Measurements from ENCODE around the gene MECP2.
"Not testable (repeated sequence)": the region's sequence is repeated elsewhere in the genome, so short reads cannot be mapped to it uniquely, and the experiment has no call there.

Gene MECP2

GRCh38 chrX:154004315-154004714 is 93.2 kb downstream of the MECP2 start:
- no peak overlapping the region for H3K27ac Mint-ChIP-seq
- no peaks in the 10 kb centered on the region for H3K9me3 Mint-ChIP-seq
- H3K27me3 Mint-ChIP-seq = no peaks in the 10 kb centered on the region
- intact Hi-C loops (cut with micrococcal nuclease) = no loop called here
- H3K4me1 Mint-ChIP-seq (ENCODE audit: low read depth) = peaks cover 45% of the 10 kb centered on the region
- H3K4me3 Mint-ChIP-seq = no peak overlapping the region
- H3K36me3 Mint-ChIP-seq (ENCODE audit: low read depth) = peaks cover 21% of the 10 kb centered on the region

GRCh38 chrX:154002215-154002719 is 95.2 kb downstream of the MECP2 start:
- intact Hi-C loops (cut with micrococcal nuclease) = no loop called here
- H3K36me3 Mint-ChIP-seq (ENCODE audit: low read depth) = peaks cover 10% of the 10 kb centered on the region
- H3K4me3 Mint-ChIP-seq = peak overlapping the region; percentile 52
- H3K9me3 Mint-ChIP-seq = no peaks in the 10 kb centered on the region
- peak overlapping the region; percentile 84 for H3K27ac Mint-ChIP-seq
- peaks cover 1% of the 10 kb centered on the region for H3K27me3 Mint-ChIP-seq
- H3K4me1 Mint-ChIP-seq (ENCODE audit: low read depth) = peaks cover 30% of the 10 kb centered on the region

DNA sequence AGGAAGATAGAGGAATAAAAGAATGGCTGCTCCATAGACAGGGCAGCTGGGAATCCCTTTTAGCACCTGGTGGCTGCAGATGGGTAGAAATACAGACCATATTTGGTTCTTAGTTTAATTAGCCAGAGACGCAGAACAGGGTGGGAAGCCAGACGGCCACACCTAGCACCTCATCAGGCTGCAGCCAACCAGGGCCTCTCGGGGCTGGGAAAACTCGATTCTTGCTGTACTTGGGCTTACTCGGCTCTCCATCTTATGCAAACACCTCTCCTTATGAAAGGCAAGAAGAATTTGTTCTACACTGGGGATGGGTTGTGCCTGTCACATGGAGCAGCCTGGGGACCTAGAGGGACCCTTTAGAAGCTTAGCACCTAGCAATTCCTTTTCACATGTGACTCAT is 97.5 kb downstream of the MECP2 start:
- intact Hi-C loops (cut with micrococcal nuclease) = no loop called here
- Mint-ChIP-seq H3K36me3 (ENCODE audit: low read depth) (no peaks in the 10 kb centered on the region), H3K27me3 (peaks cover 1% of the 10 kb centered on the region), H3K27ac (no peak overlapping the region), H3K9me3 (no peaks in the 10 kb centered on the region), H3K4me1 (ENCODE audit: low read depth) (peaks cover 26% of the 10 kb centered on the region), H3K4me3 (no peak overlapping the region)

DNA sequence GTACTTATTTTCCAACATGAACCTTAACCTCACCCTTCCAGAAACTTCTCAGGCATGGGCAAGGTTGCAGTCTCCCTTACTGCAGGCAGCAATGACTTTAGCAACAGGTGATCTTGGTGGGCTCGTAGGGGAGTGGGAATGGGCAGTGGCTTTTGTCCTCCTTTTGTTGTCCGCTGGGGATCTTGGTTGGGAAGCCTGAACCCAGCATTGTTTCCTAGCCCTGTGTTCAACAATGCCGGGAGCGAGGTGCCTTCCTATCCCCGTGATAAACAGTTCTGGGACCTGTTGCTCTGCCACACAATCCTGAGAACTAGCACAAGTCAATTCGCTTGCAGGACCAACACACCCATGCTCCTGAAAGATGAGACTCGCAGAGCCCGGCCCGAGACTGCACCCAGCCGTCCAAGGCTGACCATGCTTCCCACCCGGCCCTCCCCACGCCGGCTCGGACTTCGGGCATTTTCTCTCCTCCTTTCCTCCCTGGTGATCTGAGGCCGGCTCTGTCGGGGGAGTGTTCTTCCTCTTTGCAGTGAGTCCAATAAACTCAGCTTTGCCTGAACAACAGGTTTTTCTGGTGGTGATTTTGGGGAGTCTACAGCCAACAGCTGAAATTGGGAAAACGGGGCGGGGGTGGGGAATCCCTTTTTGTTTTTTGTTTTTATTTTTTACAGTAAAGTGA is 98.0 kb downstream of the MECP2 start:
- Mint-ChIP-seq H3K4me3 (no peak overlapping the region), H3K36me3 (ENCODE audit: low read depth) (no peaks in the 10 kb centered on the region), H3K9me3 (no peaks in the 10 kb centered on the region), H3K27ac (no peak overlapping the region), H3K27me3 (peaks cover 1% of the 10 kb centered on the region), H3K4me1 (ENCODE audit: low read depth) (peaks cover 26% of the 10 kb centered on the region)
- intact Hi-C loops (cut with micrococcal nuclease) = no loop called here

- Mint-ChIP-seq H3K4me1 (ENCODE audit: low read depth) (peaks cover 18% of the 10 kb centered on the region), H3K27me3 (peaks cover 1% of the 10 kb centered on the region), H3K27ac (no peak overlapping the region), H3K4me3 (no peak overlapping the region), H3K36me3 (ENCODE audit: low read depth) (no peaks in the 10 kb centered on the region), H3K9me3 (no peaks in the 10 kb centered on the region)
- intact Hi-C loops (cut with micrococcal nuclease) = no loop called here
These were observed 102.0 kb downstream of the MECP2 start for GRCh38 chrX:153995504-153995903.

GRCh38 chrX:153994398-153994797 is 103.1 kb downstream of the MECP2 start:
- peaks cover 12% of the 10 kb centered on the region for H3K4me1 Mint-ChIP-seq (ENCODE audit: low read depth)
- H3K27me3 Mint-ChIP-seq; H3K36me3 Mint-ChIP-seq (ENCODE audit: low read depth); H3K9me3 Mint-ChIP-seq; H3K4me3 Mint-ChIP-seq; H3K27ac Mint-ChIP-seq; intact Hi-C loops (cut with micrococcal nuclease): not testable (repeated sequence)

- H3K27me3 Mint-ChIP-seq = peaks cover 1% of the 10 kb centered on the region
- no peak overlapping the region for H3K27ac Mint-ChIP-seq
- no peak overlapping the region for H3K4me3 Mint-ChIP-seq
- H3K9me3 Mint-ChIP-seq = no peaks in the 10 kb centered on the region
- no peaks in the 10 kb centered on the region for H3K36me3 Mint-ChIP-seq (ENCODE audit: low read depth)
- intact Hi-C loops (cut with micrococcal nuclease) = no loop called here
- peaks cover 12% of the 10 kb centered on the region for H3K4me1 Mint-ChIP-seq (ENCODE audit: low read depth)
These were observed 103.5 kb downstream of the MECP2 start for GRCh38 chrX:153993978-153994377.

GRCh38 chrX:153993079-153993478 is 104.4 kb downstream of the MECP2 start:
- Mint-ChIP-seq H3K27ac (no peak overlapping the region), H3K4me1 (ENCODE audit: low read depth) (peaks cover 12% of the 10 kb centered on the region), H3K4me3 (no peak overlapping the region), H3K36me3 (ENCODE audit: low read depth) (no peaks in the 10 kb centered on the region), H3K9me3 (no peaks in the 10 kb centered on the region), H3K27me3 (no peaks in the 10 kb centered on the region)
- intact Hi-C loops (cut with micrococcal nuclease) = no loop called here

GRCh38 chrX:153992180-153992579 is 105.3 kb downstream of the MECP2 start:
- Mint-ChIP-seq H3K9me3 (no peaks in the 10 kb centered on the region), H3K4me3 (no peak overlapping the region), H3K27ac (no peak overlapping the region), H3K4me1 (ENCODE audit: low read depth) (peaks cover 12% of the 10 kb centered on the region), H3K27me3 (no peaks in the 10 kb centered on the region), H3K36me3 (ENCODE audit: low read depth) (no peaks in the 10 kb centered on the region)
- intact Hi-C loops (cut with micrococcal nuclease) = no loop called here

DNA sequence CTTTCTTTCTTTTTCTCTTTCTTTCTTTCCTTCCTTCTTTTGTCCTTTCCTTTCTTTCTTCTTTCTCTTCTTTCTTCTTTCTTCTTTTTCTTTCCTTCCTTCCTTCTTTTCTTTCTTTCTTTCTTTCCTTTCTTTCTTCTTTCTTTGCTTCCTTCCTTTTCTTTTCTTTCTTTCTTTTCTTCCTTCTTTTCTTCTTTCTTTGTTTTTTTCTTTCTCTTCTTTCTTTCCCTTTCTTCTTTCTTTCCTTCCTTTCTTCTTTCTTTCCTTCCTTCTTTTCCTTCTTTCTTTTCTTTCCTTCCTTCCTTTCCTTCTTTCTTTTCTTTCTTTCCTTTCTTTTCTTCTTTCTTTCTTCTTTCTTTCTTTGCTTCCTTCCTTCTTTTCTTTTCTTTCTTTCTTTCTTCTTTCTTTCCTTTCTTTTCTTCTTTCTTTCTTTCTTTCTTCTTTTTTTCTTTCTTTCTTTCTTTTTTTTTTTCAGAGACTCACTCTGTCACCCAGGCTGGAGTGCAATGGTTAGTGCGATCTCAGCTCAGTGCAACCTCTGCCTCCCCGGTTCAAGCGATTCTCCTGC is 106.4 kb downstream of the MECP2 start:
- no peaks in the 10 kb centered on the region for H3K9me3 Mint-ChIP-seq
- no peak overlapping the region for H3K27ac Mint-ChIP-seq
- no peaks in the 10 kb centered on the region for H3K36me3 Mint-ChIP-seq (ENCODE audit: low read depth)
- intact Hi-C loops (cut with micrococcal nuclease) = no loop called here
- peaks cover 12% of the 10 kb centered on the region for H3K4me1 Mint-ChIP-seq (ENCODE audit: low read depth)
- no peak overlapping the region for H3K4me3 Mint-ChIP-seq
- H3K27me3 Mint-ChIP-seq = no peaks in the 10 kb centered on the region

DNA sequence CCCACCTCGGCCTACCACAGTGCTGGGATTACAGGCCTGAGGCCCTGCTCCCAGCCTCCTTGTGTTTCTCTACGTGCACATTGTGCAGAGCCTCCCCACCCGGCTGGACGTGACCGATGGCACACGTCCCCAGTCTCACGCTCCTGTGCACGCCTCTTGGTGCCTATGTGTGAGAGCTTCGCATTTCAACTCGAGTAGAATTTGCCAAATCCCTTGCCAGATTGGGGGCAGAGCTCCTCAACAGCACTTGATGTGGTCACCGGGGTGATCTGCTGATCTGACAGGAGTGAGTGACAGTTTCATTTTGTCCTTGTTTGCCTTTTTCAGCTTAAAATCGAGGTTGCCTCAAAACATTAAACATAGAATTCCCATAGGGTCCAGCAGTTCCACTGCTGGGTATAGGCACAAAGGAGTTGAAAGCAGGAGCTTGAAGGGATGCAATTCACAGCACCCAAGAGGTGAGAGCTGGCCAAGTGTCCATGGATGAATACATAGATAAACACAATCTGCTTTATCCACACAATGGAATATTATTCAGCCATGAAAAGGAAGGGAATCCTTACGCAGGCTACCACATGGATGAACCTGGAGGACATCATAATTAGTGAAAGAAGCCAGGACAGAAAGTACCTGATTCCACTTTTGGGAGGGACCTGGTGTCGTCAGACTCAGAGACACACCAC is 107.4 kb downstream of the MECP2 start:
- H3K27ac Mint-ChIP-seq = no peak overlapping the region
- intact Hi-C loops (cut with micrococcal nuclease) = no loop called here
- no peaks in the 10 kb centered on the region for H3K27me3 Mint-ChIP-seq
- no peaks in the 10 kb centered on the region for H3K9me3 Mint-ChIP-seq
- no peaks in the 10 kb centered on the region for H3K36me3 Mint-ChIP-seq (ENCODE audit: low read depth)
- H3K4me1 Mint-ChIP-seq (ENCODE audit: low read depth) = peaks cover 20% of the 10 kb centered on the region
- no peak overlapping the region for H3K4me3 Mint-ChIP-seq

- Mint-ChIP-seq H3K27me3 (no peaks in the 10 kb centered on the region), H3K9me3 (no peaks in the 10 kb centered on the region), H3K27ac (no peak overlapping the region), H3K4me3 (no peak overlapping the region), H3K36me3 (ENCODE audit: low read depth) (no peaks in the 10 kb centered on the region), H3K4me1 (ENCODE audit: low read depth) (peaks cover 31% of the 10 kb centered on the region)
- intact Hi-C loops (cut with micrococcal nuclease) = no loop called here
These were observed 109.0 kb downstream of the MECP2 start for GRCh38 chrX:153988493-153988892.

GRCh38 chrX:153984351-153985178 is 113.0 kb downstream of the MECP2 start:
- no peaks in the 10 kb centered on the region for H3K27me3 Mint-ChIP-seq
- no peaks in the 10 kb centered on the region for H3K9me3 Mint-ChIP-seq
- no peak overlapping the region for H3K4me3 Mint-ChIP-seq
- peak overlapping the region; percentile 82 for H3K27ac Mint-ChIP-seq
- peaks cover 41% of the 10 kb centered on the region for H3K4me1 Mint-ChIP-seq (ENCODE audit: low read depth)
- intact Hi-C loops (cut with micrococcal nuclease) = no loop called here
- peaks cover 9% of the 10 kb centered on the region for H3K36me3 Mint-ChIP-seq (ENCODE audit: low read depth)

DNA sequence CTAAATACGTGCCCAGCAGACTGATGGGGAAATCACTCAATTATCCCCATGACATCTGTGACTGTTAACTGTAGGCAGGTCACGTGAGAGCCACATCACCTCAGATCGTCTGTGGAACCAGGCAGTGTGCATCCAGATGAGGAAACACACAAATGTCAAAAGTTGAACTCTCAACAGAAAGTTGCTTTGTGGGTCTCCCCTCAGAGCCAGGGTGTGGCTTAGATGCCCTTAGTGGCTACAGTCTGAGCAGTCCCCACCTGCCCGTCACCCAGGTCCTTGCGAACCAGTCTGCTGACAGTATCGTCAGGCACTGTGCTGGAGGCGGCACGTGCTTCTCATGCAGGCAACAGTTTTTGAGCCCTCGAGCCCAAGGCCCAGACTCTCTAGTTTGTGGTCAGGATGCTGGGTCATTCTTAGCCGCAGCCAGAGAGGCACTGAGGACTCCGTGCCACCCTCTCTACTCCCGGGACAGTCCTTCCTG is 114.2 kb downstream of the MECP2 start:
- intact Hi-C loops (cut with micrococcal nuclease) = no loop called here
- Mint-ChIP-seq H3K36me3 (ENCODE audit: low read depth) (peaks cover 9% of the 10 kb centered on the region), H3K4me3 (no peak overlapping the region), H3K4me1 (ENCODE audit: low read depth) (peaks cover 41% of the 10 kb centered on the region), H3K27ac (peak overlapping the region; percentile 87), H3K27me3 (no peaks in the 10 kb centered on the region), H3K9me3 (no peaks in the 10 kb centered on the region)
